Heart left ventricle (tissue), 16 donors: ENCODE results near the gene DLGAP4. TPM values are rescaled to one million over a fixed set of nuclear protein-coding genes. Genes with fewer than 3 reads are reported as not detected.

Experiments used
- ATAC-seq, 4 donors: fragments of 200-7000 bp; cut with Tn5 transposase; one replicate each; pipeline ENCODE4 v1.9.1; 2020 to 2022; ENCODE audit warnings: moderate library complexity in 4 of 4, mild to moderate bottlenecking in 3 of 4, moderate number of reproducible peaks in 1 of 4
- DNase-seq, 5 donors: peaks; one replicate each; pipeline ENCODE4 v3.0.0-alpha.2; 2020
- H3K27ac ChIP-seq, 12 donors: fragments of 200-600 bp; sonication (generic) in 4 of 12; one replicate each; pipeline versions ENCODE4 v1.5.0 to v1.8.0; 2016 to 2022; ENCODE audit warnings: mild to moderate bottlenecking in 2 of 12
- H3K27me3 ChIP-seq, 9 donors: fragments of 200-600 bp; sonication (generic) in 2 of 9; one replicate each; pipeline versions ENCODE4 v1.5.1 to v1.8.0; 2016 to 2022; ENCODE audit warnings: mild to moderate bottlenecking in 3 of 9
- H3K36me3 ChIP-seq, 9 donors: fragments of 200-600 bp; sonication (generic) in 2 of 9; one replicate each; pipeline versions ENCODE4 v1.5.0 to v1.8.0; 2018 to 2022; ENCODE audit warnings: mild to moderate bottlenecking in 2 of 9
- H3K4me1 ChIP-seq, 12 donors: fragments of 200-600 bp; sonication (generic) in 4 of 12; one replicate each; pipeline versions ENCODE4 v1.5.0 to v1.8.0; 2016 to 2022; ENCODE audit warnings: mild to moderate bottlenecking in 3 of 12
- H3K4me3 ChIP-seq, 12 donors: fragments of 200-600 bp; sonication (generic) in 4 of 12; one replicate each; pipeline versions ENCODE4 v1.5.0 to v1.8.0; 2017 to 2022; ENCODE audit warnings: mild to moderate bottlenecking in 9 of 12, moderate library complexity in 4 of 12
- H3K9me3 ChIP-seq, 12 donors: fragments of 200-600 bp; sonication (generic) in 4 of 12; one replicate each; pipeline versions ENCODE4 v1.5.0 to v1.8.0; 2016 to 2022; ENCODE audit warnings: mild to moderate bottlenecking in 1 of 12
- POLR2A ChIP-seq, 2 donors: fragments of 450-650 bp; IDR thresholded peaks; one replicate each; pipeline ENCODE4 v1.6.1; 2017; ENCODE audit warnings: antibody characterized with exemption in 2 of 2, mild to moderate bottlenecking in 2 of 2, moderate library complexity in 2 of 2
- WGBS, 4 donors: extraction: QIAGEN DNeasy Blood & Tissue Kit in 2 of 4; methylation state at CpG; one replicate each; pipeline versions ENCODE4 v1.1.5 to v1.1.7; 2013 to 2018; 5-methylcytosine and 5-hydroxymethylcytosine counted together
- intact Hi-C, 10 donors: fragments of 100-400 bp; cut with DNase I; formaldehyde crosslinking; loops; one replicate each; pipeline versions ENCODE4 v1.11.1 to v1.14.2; 2022
- polyA plus RNA-seq, 2 donors: library from polyadenylated mRNA; stranded (reverse); fragments of 200-250 nt; gene quantifications; one replicate each; pipeline ENCODE4 v1.2.3, GENCODE V29; 2013
- total RNA-seq, 9 donors: library from RNA; depleted of rRNA in 2 of 9; stranded (reverse); fragments of >200 nt in 2 of 9; fragmentation: NEBNext Ultra II Directional in 3 of 9; extraction: Animal tissue kit (Norgen Biotek cat#: 25700) in 3 of 9; gene quantifications; one replicate each; pipeline versions ENCODE4 v1.1.0 to v1.2.4, GENCODE V29; 2016 to 2023
- TF ChIP-seq, protein P1 (sequence below), 12 donors: fragments of 200-600 bp; sonication (generic) in 4 of 12; IDR thresholded peaks; one replicate each; pipeline versions ENCODE4 v1.5.0 to v1.8.0; 2018 to 2022; ENCODE audit warnings: antibody characterized with exemption in 12 of 12, mild to moderate bottlenecking in 5 of 12
- donor health status: ischemic (EF 13 %, LVEDD 7.1; RV severe dilation, severe dysfunction).
- donor health status: healthy with polysubstance abuse.
- donor health status: DM: no; HTN: yes; CAD: no.
- donor health status: DM: no; HTN: no; CAD: no.
- donor health status: ischemic (EF 25% LVEDD 6.9; RV normal size, moderate dysfunction).
- donor health status: ischemic (EF 25% LVEDD 5.7; RV mildly dilated, moderate dysfunction).
- donor health status: healthy.
- donor health status: DM: yes; HTN: yes; CAD: no.
- donor health status: ischemic (EF 35%, LVEDD 5.7; RV mildly dilated, moderate dysfunction).
- donor health status: nonischemic (EF 11% LVEDD 7.7; RV severe dilation, severe dysfunction).
- donor health status: DM: yes; HTN: yes; CAD: no.
- donor health status: PGD.
- donor health status: ischemic (EF 29% LVEDD 5.4; RV normal size, mild dysfunction).
- donor health status: nonischemic (EF 23%, LVEDD 6.1; RV moderate dilation, normal function).

The DLGAP4 gene
- total and polyA plus RNA-seq, 11 donors: 25.6 to 76.7 (median 55.1) TPM

DNA sequence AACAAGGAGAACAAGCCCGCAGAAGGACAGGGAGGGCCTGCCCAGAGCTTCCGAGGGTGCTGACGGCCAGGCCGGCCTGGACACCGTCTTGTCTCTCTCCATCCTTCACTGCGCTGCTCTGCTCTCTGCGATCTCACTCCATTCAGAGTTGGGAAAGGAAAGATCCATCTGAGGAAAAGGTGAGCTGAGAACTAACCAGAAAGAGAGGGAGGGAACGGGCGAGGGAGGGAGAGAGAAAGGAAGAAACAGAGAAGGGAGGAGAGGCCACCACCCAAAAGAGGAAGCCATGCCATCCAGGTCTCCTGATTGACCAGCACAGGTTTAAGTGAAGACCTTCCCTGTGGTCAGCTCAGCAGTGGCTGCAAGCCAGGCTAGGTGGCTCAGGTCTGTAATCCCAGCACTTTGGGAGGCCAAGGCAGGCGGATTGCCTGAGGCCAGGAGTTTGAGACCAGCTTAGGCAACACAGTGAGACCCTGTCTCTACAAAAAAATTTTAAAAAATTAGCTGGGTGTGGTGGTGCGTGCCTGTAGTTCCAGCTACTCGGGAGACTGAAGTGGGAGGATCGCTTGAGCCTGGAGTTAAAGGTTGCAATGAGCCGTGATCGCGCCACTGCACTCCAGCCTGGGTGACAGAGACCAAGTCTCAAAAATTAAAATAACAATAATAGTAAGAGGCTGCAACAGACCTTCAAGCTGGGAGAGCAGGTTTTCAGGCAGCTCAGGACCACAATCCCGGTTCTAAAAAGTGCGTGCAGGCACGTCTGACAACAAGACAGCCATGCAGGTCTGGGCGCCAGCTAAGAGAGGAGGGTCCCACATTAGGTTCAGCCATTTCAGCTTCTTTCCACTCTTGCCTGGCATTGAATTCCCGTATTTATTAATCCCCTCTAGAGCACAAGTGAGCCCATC lies 34.2 kb upstream of the DLGAP4 start:
- Histone ChIP-seq H3K9me3 (no peaks in the 10 kb centered on the region), H3K27me3 (peaks cover 0 to 31% (median 8%) of the 10 kb centered on the region in 9 donors), H3K27ac (no peak overlapping the region), H3K4me1 (no peaks in the 10 kb centered on the region), H3K4me3 (no peak overlapping the region), H3K36me3 (no peaks in the 10 kb centered on the region)
- DNase-seq (no peak), ATAC-seq (no peak)
- 85 to 89% (median 86%) methylated on average over 21 of the region's 21 CpGs for WGBS, 4 donors
- intact Hi-C loops: no loop called here
- no peak for TF ChIP-seq POLR2A (IDR thresholded peaks at IDR 0.05)
- TF ChIP-seq, protein P1, sequence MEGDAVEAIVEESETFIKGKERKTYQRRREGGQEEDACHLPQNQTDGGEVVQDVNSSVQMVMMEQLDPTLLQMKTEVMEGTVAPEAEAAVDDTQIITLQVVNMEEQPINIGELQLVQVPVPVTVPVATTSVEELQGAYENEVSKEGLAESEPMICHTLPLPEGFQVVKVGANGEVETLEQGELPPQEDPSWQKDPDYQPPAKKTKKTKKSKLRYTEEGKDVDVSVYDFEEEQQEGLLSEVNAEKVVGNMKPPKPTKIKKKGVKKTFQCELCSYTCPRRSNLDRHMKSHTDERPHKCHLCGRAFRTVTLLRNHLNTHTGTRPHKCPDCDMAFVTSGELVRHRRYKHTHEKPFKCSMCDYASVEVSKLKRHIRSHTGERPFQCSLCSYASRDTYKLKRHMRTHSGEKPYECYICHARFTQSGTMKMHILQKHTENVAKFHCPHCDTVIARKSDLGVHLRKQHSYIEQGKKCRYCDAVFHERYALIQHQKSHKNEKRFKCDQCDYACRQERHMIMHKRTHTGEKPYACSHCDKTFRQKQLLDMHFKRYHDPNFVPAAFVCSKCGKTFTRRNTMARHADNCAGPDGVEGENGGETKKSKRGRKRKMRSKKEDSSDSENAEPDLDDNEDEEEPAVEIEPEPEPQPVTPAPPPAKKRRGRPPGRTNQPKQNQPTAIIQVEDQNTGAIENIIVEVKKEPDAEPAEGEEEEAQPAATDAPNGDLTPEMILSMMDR (IDR thresholded peaks at IDR 0.05): no peak

DNA sequence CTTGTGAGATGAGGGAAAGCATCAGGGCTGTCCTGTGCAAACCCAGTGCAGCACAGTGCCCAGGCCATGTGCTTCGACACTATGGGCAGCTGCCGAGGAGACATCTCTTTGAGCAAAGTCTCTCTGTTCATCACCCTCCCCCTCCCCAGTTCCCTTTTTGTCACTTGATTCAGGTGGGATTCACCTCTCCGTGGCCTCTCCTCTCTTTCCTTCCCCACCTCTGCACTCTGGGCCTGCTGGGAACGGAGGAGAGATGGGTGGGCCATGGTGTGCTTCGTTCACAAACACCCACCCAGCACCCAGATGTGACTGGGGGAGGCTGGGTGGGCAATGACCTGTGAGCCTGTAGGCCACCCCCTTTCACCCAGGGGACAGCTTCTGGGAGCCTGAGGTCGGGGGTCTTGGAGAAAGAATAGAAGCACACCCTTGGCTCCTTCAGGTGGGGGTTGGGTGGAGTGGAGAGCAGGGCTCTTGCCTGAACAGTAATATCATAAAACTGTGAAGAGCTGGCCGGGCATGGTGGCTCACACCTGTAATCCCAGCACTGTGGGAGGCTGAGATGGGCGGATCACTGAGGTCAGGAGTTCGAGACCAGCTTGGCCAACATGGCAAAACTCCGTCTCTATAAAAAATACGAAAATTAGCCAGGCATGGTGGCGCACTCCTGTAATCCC lies 33.5 kb upstream of the DLGAP4 start:
- H3K27ac ChIP-seq: no peak overlapping the region
- WGBS, 4 donors: 83 to 85% (median 84%) methylated on average over 12 of the region's 12 CpGs
- intact Hi-C loops: no loop called here
- peaks cover 0 to 34% (median 10%) of the 10 kb centered on the region in 9 donors for H3K27me3 ChIP-seq
- H3K9me3 ChIP-seq: no peaks in the 10 kb centered on the region
- no peak overlapping the region for H3K4me3 ChIP-seq
- ATAC-seq (no peak), DNase-seq (no peak)
- H3K36me3 ChIP-seq: no peaks in the 10 kb centered on the region
- TF ChIP-seq, protein P1 (IDR thresholded peaks at IDR 0.05): no peak
- no peaks in the 10 kb centered on the region for H3K4me1 ChIP-seq

- TF ChIP-seq, protein P1 (IDR thresholded peaks at IDR 0.05): peak in 5 of 12 donors; percentile 8 to 31 (median 22)
- TF ChIP-seq POLR2A (IDR thresholded peaks at IDR 0.05): no peak
- intact Hi-C loops: no loop called here
- Histone ChIP-seq H3K9me3 (no peaks in the 10 kb centered on the region), H3K27ac (no peak overlapping the region), H3K4me3 (no peak overlapping the region), H3K4me1 (no peaks in the 10 kb centered on the region), H3K36me3 (no peaks in the 10 kb centered on the region), H3K27me3 (peaks cover 0 to 42% (median 13%) of the 10 kb centered on the region in 9 donors)
- DNase-seq (no peak), ATAC-seq (no peak)
- WGBS, 4 donors: 66 to 83% (median 75%) methylated on average over 10 to 12 of the region's 12 CpGs
Measured at GRCh38 chr20:36273414-36274180, 32.5 kb upstream of the DLGAP4 start.
